PC-3 (cell line): ENCODE measurements around the gene MORN5.
"Not testable (repeated sequence)": the region's sequence is repeated elsewhere in the genome, so short reads cannot be mapped to it uniquely, and the experiment has no call there.

Experiments used
- EZH2phosphoT487 ChIP-seq: fragments of 300-600 bp; sonication (generic); IDR thresholded peaks from 2 replicates; pipeline ENCODE4 v1.6.1; 2018; ENCODE audit warnings: mild to moderate bottlenecking, antibody characterized with exemption, low read length, borderline replicate concordance
- TF ChIP-seq, protein P1 (sequence below): fragments of 300-600 bp; sonication (generic); conservative IDR thresholded peaks from 2 replicates; pipeline ENCODE4 v1.5.1; 2017; ENCODE audit warnings: antibody characterized with exemption, low read depth, mild to moderate bottlenecking, low read length

DNA sequence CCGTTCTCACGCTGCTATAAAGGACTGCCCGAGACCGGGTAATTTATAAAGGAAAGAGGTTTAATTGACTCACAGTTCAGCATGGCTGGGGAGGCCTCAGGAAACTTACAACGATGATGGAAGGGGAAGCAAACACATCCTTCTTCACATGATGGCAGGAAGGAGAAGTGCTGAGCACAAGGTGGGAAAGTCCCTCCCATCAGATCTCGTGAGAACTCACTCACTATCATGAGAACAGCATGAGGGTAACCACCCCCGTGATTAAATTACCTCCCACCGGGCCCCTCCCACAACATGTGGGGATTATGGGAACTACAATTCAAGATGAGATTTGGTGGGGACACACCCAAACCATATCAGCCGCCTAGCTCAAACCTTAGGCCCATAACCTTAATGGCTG is 42.5 kb upstream of the MORN5 start:
- TF ChIP-seq, protein P1, sequence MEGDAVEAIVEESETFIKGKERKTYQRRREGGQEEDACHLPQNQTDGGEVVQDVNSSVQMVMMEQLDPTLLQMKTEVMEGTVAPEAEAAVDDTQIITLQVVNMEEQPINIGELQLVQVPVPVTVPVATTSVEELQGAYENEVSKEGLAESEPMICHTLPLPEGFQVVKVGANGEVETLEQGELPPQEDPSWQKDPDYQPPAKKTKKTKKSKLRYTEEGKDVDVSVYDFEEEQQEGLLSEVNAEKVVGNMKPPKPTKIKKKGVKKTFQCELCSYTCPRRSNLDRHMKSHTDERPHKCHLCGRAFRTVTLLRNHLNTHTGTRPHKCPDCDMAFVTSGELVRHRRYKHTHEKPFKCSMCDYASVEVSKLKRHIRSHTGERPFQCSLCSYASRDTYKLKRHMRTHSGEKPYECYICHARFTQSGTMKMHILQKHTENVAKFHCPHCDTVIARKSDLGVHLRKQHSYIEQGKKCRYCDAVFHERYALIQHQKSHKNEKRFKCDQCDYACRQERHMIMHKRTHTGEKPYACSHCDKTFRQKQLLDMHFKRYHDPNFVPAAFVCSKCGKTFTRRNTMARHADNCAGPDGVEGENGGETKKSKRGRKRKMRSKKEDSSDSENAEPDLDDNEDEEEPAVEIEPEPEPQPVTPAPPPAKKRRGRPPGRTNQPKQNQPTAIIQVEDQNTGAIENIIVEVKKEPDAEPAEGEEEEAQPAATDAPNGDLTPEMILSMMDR, result not testable (repeated sequence)
- TF ChIP-seq EZH2phosphoT487, result not testable (repeated sequence)
